Measurements from ENCODE around the gene SUSD1. TPM values are rescaled to one million over a fixed set of nuclear protein-coding genes. Genes with fewer than 3 reads are reported as not detected.

Gene SUSD1
- total RNA-seq, 1 experiment from 2014 or later, result 8.1 TPM

GRCh38 chr9:112142420-112142819 is 32.7 kb downstream of the SUSD1 start:
- peaks cover 4 to 6% of the 10 kb centered on the region in 2 experiments; a peak in 3 of 4 replicates for H3K4me1 Mint-ChIP-seq
- TF ChIP-seq CTCF (conservative IDR thresholded peaks at IDR 0.05), result no peak
- Histone ChIP-seq H3K27me3 (ENCODE audit: insufficient read depth, low read length) (no peaks in the 10 kb centered on the region), H4K20me1 (ENCODE audit: control insufficient read depth, insufficient read depth, insufficient read length) (no peaks in the 10 kb centered on the region), H3K18ac (ENCODE audit: insufficient read length, low read depth, low read length) (no peak overlapping the region), H2BK5ac (ENCODE audit: insufficient read length, low read length) (no peak overlapping the region), H2AK5ac (ENCODE audit: insufficient read length, low read length) (no peak overlapping the region), H4K8ac (replicated peaks; ENCODE audit: insufficient read length, low read depth, low read length) (no peak overlapping the region), H3K14ac (ENCODE audit: insufficient read depth, low read length) (no peak overlapping the region), H3T11ph (ENCODE audit: low read length) (no peak overlapping the region), H4K5ac (ENCODE audit: insufficient read length, low read depth, low read length) (no peak overlapping the region), H2BK20ac (ENCODE audit: low read depth, low read length, poor library complexity, severe bottlenecking) (no peak overlapping the region), H3K79me2 (ENCODE audit: insufficient read depth, low read length) (no peaks in the 10 kb centered on the region), H3K23me2 (ENCODE audit: insufficient read length, low read depth, low read length, poor library complexity, severe bottlenecking) (no peaks in the 10 kb centered on the region), H3K9ac (ENCODE audit: extremely low read depth, insufficient read length, low read length) (no peak overlapping the region), H3K79me1 (ENCODE audit: insufficient read depth, low read depth, low read length, poor library complexity, severe bottlenecking) (no peaks in the 10 kb centered on the region), H2BK120ac (ENCODE audit: low read depth, low read length, poor library complexity, severe bottlenecking) (no peak overlapping the region), H3K27ac (ENCODE audit: insufficient read length, low read depth, low read length) (no peak overlapping the region), H3K4me2 (ENCODE audit: insufficient read depth, insufficient read length, low read length) (no peak overlapping the region), H4K91ac (ENCODE audit: insufficient read length, low read depth, low read length) (no peak overlapping the region), H3K4me1 (ENCODE audit: insufficient read depth, low read length) (no peaks in the 10 kb centered on the region), H3K23ac (ENCODE audit: insufficient read length, low read depth, low read length) (no peak overlapping the region), H3K56ac (ENCODE audit: insufficient read length, low read depth, low read length) (no peak overlapping the region), H3K4ac (ENCODE audit: low read depth, low read length) (no peak overlapping the region), H2BK15ac (ENCODE audit: low read depth, low read length) (no peak overlapping the region), H3K9me3 (ENCODE audit: control insufficient read depth, low read depth, low read length) (no peaks in the 10 kb centered on the region), H2AFZ (ENCODE audit: low read length) (no peak overlapping the region), H2BK12ac (ENCODE audit: insufficient read length, low read depth, low read length) (no peak overlapping the region)
- no peaks in the 10 kb centered on the region for H3K9me3 Mint-ChIP-seq
- peaks cover 0 to 13% (median 4%) of the 10 kb centered on the region in 3 experiments; a peak in 2 of 7 replicates for H3K36me3 Mint-ChIP-seq (ENCODE audit: insufficient read depth in 1 of 3, low read depth in 3 of 3)
- WGBS (ENCODE audit: extremely low coverage, insufficient read length, low lambda C conversion rate), result 100% methylated on average over 2 of the region's 3 CpGs
- H3K27ac Mint-ChIP-seq, result no peak overlapping the region
- no peak overlapping the region for H3K4me3 Mint-ChIP-seq
- H3K27me3 Mint-ChIP-seq (ENCODE audit: low read depth), result no peaks in the 10 kb centered on the region
- DNase-seq, result no peak
